K562 (cell line): ENCODE results near the gene TMEM191B. TPM values are rescaled to one million over a fixed set of nuclear protein-coding genes. Genes with fewer than 3 reads are reported as not detected.
"Not testable (repeated sequence)": the region's sequence is repeated elsewhere in the genome, so short reads cannot be mapped to it uniquely, and the experiment has no call there.

Experiments used
- ATAC-seq: fragments of 200-7000 bp; cut with Tn5 transposase; 3 replicates; pipeline ENCODE4 v1.9.1; 2020; ENCODE audit warnings: moderate library complexity
- BruUV-seq: library from RNA; stranded (reverse); fragments of 400-500 nt; replicated peaks from 2 replicates; lab custom pipeline; 2021; lab: Mats Ljungman, UMichigan
- CTCF ChIA-PET: fragments of 300-600 bp; formaldehyde crosslinking; extraction: SDS; loops from one replicate; lab custom pipeline; 2021; ENCODE audit warnings: low intra/inter-chr PET ratio; lab: Yijun Ruan, JAX
- POLR2A ChIA-PET: fragments of 300-600, 350-650 bp; sonication (Branson Sonifier 250); formaldehyde crosslinking; extraction: SDS; loops from one replicate; lab custom pipeline; 2021; ENCODE audit warnings: antibody characterized with exemption, inconsistent platforms; lab: Yijun Ruan, JAX
- DNase-seq, 4 experiments: peaks; one replicate each; pipeline versions ENCODE4 v3.0.0 to v3.0.0-alpha.2; 2011 to 2018; ENCODE audit warnings: low spot score in 3 of 4, mixed read lengths in 3 of 4; ENCODE audit errors: extremely low read depth in 1 of 4
- FAIRE-seq: peaks from 2 replicates; lab custom pipeline; 2011; peaks lifted over from hg19 to GRCh38; lab: Jason Lieb, UNC
- H2AFZ ChIP-seq: 2 replicates; pipeline ENCODE4 v1.6.0; 2011; ENCODE audit warnings: low read depth, low read length, control low read depth, inconsistent platforms
- H3K27ac ChIP-seq: fragments of 200-600 bp; 3 replicates; pipeline ENCODE4 v1.8.0; 2011; ENCODE audit warnings: low read depth, mild to moderate bottlenecking, control low read depth, inconsistent platforms, low read length, moderate library complexity, mixed read lengths; ENCODE audit errors: extremely low read depth
- H3K27me3 ChIP-seq, 2 experiments: fragments of 300-600 bp in 1 of 2; 2 replicates in 1 of 2; 3 replicates in 1 of 2; pipeline versions ENCODE4 v1.6.0 to v1.8.0; 2011; ENCODE audit warnings: inconsistent platforms in 2 of 2, low read length in 2 of 2, mild to moderate bottlenecking in 1 of 2, mixed read lengths in 1 of 2, moderate library complexity in 1 of 2; ENCODE audit not compliant: control insufficient read depth in 2 of 2, insufficient read depth in 2 of 2
- H3K36me3 ChIP-seq: fragments of 300-600 bp; 3 replicates; pipeline ENCODE4 v1.8.0; 2011; ENCODE audit warnings: mild to moderate bottlenecking, low read length, inconsistent platforms; ENCODE audit not compliant: control insufficient read depth, insufficient read depth
- H3K4me1 ChIP-seq, 2 experiments: fragments of 200-600 bp in 1 of 2; replicated peaks in 1 of 2; 2 replicates in 1 of 2; 3 replicates in 1 of 2; pipeline versions ENCODE4 v1.5.1 to v1.8.0; 2011; ENCODE audit warnings: inconsistent platforms in 2 of 2, low read length in 2 of 2, mild to moderate bottlenecking in 1 of 2, mixed read lengths in 1 of 2, moderate library complexity in 1 of 2; ENCODE audit not compliant: control insufficient read depth in 2 of 2, insufficient read depth in 2 of 2
- H3K4me2 ChIP-seq: 2 replicates; pipeline ENCODE4 v1.6.1; 2011; ENCODE audit warnings: low read length, control low read depth, inconsistent platforms, mixed read lengths; ENCODE audit not compliant: insufficient read depth
- H3K4me3 ChIP-seq: fragments of 200-600 bp; sonication (generic), shearing (Covaris generic); 2 replicates; pipeline ENCODE4 v1.5.1; 2016; ENCODE audit warnings: control low read depth, inconsistent platforms
- H3K79me2 ChIP-seq: fragments of 200-600 bp; 3 replicates; pipeline ENCODE4 v1.8.0; 2011; ENCODE audit warnings: low read length, inconsistent platforms; ENCODE audit not compliant: control insufficient read depth, insufficient read depth
- H3K9ac ChIP-seq, 2 experiments: 2 replicates each; pipeline versions ENCODE4 v1.6.0 to v1.6.1; 2011; ENCODE audit warnings: low read depth in 2 of 2, low read length in 2 of 2, control low read depth in 1 of 2, inconsistent platforms in 1 of 2, mild to moderate bottlenecking in 1 of 2, mixed read lengths in 1 of 2; ENCODE audit not compliant: insufficient read depth in 1 of 2
- H3K9me1 ChIP-seq: one replicate; pipeline ENCODE4 v1.6.0; 2011; ENCODE audit warnings: inconsistent platforms, mild to moderate bottlenecking, low read length, moderate library complexity; ENCODE audit not compliant: control insufficient read depth, insufficient read depth
- H3K9me3 ChIP-seq: replicated peaks from 2 replicates; pipeline ENCODE4 v1.5.1; 2011; ENCODE audit warnings: low read depth, low read length, inconsistent platforms; ENCODE audit not compliant: control insufficient read depth, insufficient read depth
- H4K20me1 ChIP-seq: replicated peaks from 2 replicates; pipeline ENCODE4 v1.6.1; 2011; ENCODE audit warnings: low read length, inconsistent platforms, mixed read lengths; ENCODE audit not compliant: control insufficient read depth, insufficient read depth
- WGBS: fragments of 100-300 bp; shearing (Covaris generic); methylation state at CpG from one replicate; pipeline ENCODE4 v1.1.6; 2016; ENCODE audit warnings: low coverage, mixed read lengths; ENCODE audit not compliant: insufficient coverage; ENCODE audit errors: missing lambda C conversion rate; 5-methylcytosine and 5-hydroxymethylcytosine counted together
- in situ Hi-C: fragments of 300-500 bp; cut with MboI; formaldehyde crosslinking; loops from 4 replicates; pipeline ENCODE4 v1.15.0; 2018; ENCODE audit warnings: inconsistent platforms, mixed read lengths
- intact Hi-C: fragments of 100-400 bp; cut with micrococcal nuclease; formaldehyde crosslinking; loops from 2 replicates; pipeline ENCODE4 v1.14.2; 2022
- polyA plus RNA-seq, 8 experiments: library from polyadenylated mRNA; depleted of rRNA in 4 of 8; stranded (reverse) in 5 of 8; unstranded in 3 of 8; fragments of >200 nt; fragmentation: Nextera tagmentation in 2 of 8; fragmentation: Illumina TruSeq in 1 of 8; extraction: Ambion mirVana in 2 of 8; extraction: Trizol in 1 of 8; gene quantifications; 2 replicates each; pipeline versions ENCODE4 v1.2.1 to v1.2.3, GENCODE V29; 2011 to 2014; ENCODE audit warnings: inconsistent platforms in 1 of 8, missing spikeins in 1 of 8
- total RNA-seq, 7 experiments: library from RNA; depleted of rRNA in 6 of 7; stranded (reverse); fragments of >200 nt in 6 of 7; fragmentation: Illumina TruSeq in 2 of 7; extraction: Trizol in 2 of 7; gene quantifications; 2 replicates each; pipeline versions ENCODE4 v1.2.1 to v1.2.3, GENCODE V29; 2011 to 2021; ENCODE audit warnings: low replicate concordance in 1 of 7

TMEM191B gene
- total and polyA plus RNA-seq, 9 of the 15 experiments (the other 6 are each of a cell fraction or from before 2014, with no cell fraction given), result 0.61 to 3.9 (median 0.65) TPM; not detected in 4

DNA sequence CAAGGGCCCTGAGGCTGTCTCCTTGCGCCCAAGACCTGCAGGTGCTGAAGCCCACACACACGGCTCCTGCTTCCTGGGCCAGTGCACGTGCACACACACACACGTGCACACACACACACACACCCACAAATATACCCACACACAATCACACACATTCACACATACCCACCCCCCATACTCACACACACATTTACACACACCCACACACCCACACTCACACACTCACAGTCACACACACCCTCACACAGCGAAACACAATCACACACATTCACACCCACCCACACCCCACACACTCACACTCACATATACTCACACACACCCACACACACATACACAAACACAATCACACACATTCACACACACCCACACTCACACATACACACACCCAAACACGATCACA, 16.3 kb upstream of the TMEM191B start:
- H3K27ac ChIP-seq, H3K4me1 ChIP-seq, H3K9ac ChIP-seq, H3K4me2 ChIP-seq, DNase-seq, H3K79me2 ChIP-seq, POLR2A ChIA-PET, FAIRE-seq, BruUV-seq, intact Hi-C loops, H3K36me3 ChIP-seq, H2AFZ ChIP-seq, H3K27me3 ChIP-seq, H3K4me3 ChIP-seq, H3K9me1 ChIP-seq, ATAC-seq, H3K9me3 ChIP-seq, CTCF ChIA-PET, H4K20me1 ChIP-seq, in situ Hi-C loops: not testable (repeated sequence)
- WGBS, result 3% methylated on average over 4 of the region's 6 CpGs

- H3K36me3 ChIP-seq, BruUV-seq, H3K27me3 ChIP-seq, ATAC-seq, H3K79me2 ChIP-seq, CTCF ChIA-PET, H2AFZ ChIP-seq, H3K9ac ChIP-seq, POLR2A ChIA-PET, FAIRE-seq, intact Hi-C loops, H3K9me3 ChIP-seq, DNase-seq, H3K4me3 ChIP-seq, H3K4me2 ChIP-seq, H3K27ac ChIP-seq, H3K9me1 ChIP-seq, H3K4me1 ChIP-seq, H4K20me1 ChIP-seq, in situ Hi-C loops: not testable (repeated sequence)
- WGBS, result 0% methylated on average over 4 of the region's 10 CpGs
These were observed 15.2 kb upstream of the TMEM191B start for GRCh38 chr22:18512378-18512777.

DNA sequence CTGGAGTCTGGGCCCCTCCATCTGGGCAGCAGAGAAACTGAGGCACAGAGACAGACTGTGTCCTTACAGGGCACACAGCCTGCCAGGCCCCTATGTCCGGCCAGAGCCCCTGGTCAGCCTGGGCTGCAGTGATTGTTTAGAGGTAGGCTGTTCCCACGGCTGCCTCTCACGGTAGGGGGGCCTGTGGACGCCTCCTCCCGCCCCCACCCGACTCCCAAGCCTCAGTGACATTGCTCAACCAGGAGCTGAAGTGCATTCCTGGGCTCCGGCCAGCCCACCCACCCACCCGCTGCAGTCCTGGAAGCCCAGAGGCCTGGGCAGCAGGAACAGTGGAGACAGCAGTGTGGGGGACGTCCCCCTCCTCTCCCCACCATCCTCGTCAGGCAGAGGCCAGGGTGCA, 14.1 kb upstream of the TMEM191B start:
- CTCF ChIA-PET, H3K4me1 ChIP-seq: not testable (repeated sequence)

DNA sequence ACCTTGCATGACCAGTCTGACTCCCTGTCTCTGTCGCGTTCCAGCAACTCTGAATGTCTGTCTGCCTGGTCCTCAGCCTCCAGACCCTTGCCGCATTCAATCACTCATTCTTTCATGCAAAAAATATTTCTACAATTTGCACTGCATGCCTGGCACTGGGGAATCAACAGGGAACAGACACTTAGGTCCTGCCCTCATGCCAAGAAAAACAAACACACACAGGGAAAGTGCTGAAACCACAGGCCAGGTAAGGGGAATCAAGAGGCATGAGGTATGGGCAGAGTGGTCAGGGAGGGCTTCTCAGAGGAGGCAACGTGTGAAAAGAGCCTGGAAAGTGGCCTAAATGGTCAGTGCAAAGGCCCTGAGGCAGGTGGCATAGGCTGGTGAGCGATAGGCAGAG, 9.5 kb upstream of the TMEM191B start, which contains the start of gene GGTLC3:
GGTLC3 (minus strand) TSS at position 101 of the 400 bp plus-strand sequence. CDS start 264 bp downstream, outside the sequence.
- H3K9ac ChIP-seq, FAIRE-seq, H3K79me2 ChIP-seq, H3K36me3 ChIP-seq, H3K27ac ChIP-seq, H3K27me3 ChIP-seq, H4K20me1 ChIP-seq, H2AFZ ChIP-seq, POLR2A ChIA-PET, H3K9me3 ChIP-seq, DNase-seq, BruUV-seq, H3K9me1 ChIP-seq, H3K4me3 ChIP-seq, H3K4me2 ChIP-seq, H3K4me1 ChIP-seq, CTCF ChIA-PET, intact Hi-C loops, in situ Hi-C loops, ATAC-seq: not testable (repeated sequence)
- WGBS, result no CpG with 5 or more reads among the region's 5 CpGs

More for the DNA sequence above, 14.1 kb upstream of the TMEM191B start:
- DNase-seq, POLR2A ChIA-PET, H3K36me3 ChIP-seq, H3K79me2 ChIP-seq, H3K27me3 ChIP-seq, H4K20me1 ChIP-seq, ATAC-seq, BruUV-seq, intact Hi-C loops, H3K9me3 ChIP-seq, H2AFZ ChIP-seq, H3K9ac ChIP-seq, FAIRE-seq, H3K4me2 ChIP-seq, H3K9me1 ChIP-seq, H3K4me3 ChIP-seq, in situ Hi-C loops, H3K27ac ChIP-seq: not testable (repeated sequence)
- no CpG with 5 or more reads among the region's 10 CpGs for WGBS
